KBM-7 (cell line): ENCODE data around the gene MYO1G.

Experiments used
- DNase-seq: peaks from one replicate; pipeline ENCODE4 v3.0.0-alpha.2; 2015
- in situ Hi-C: fragments of 300-500 bp; cut with MboI; formaldehyde crosslinking; loops from 2 replicates; pipeline ENCODE4 v1.14.3; 2020; ENCODE audit warnings: low sequenced_read_pairs, low pct_unique_long_range_greater_than_20kb, mixed read lengths

MYO1G gene

DNA sequence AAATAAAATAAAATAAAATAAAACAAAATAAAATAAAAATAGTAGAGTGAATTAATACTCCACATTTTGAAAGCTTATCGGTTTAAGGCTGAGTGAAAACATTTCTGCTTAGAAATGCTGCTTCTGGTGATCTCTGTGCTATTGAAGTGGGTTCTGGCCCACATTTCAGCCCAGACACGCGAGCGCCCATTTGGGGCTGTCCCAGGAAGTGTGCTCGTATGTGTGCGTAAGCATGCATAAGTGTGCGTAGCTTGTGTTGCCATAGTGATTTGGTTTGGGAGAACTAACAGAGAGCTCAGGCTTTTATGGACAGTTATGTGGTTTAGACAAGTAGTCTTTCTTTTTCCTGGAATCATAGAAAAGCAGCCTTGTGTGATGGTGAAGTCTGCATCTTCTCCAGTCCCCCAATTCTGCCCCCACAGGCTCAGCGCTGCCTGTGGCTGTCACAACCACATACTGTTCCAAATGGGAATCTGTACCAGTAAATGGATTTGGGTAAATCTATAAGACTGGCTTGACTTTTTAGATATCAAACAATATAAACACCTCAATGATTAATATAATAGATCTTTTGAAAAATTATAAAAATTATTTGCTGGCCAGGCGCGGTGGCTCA is 63.7 kb downstream of the MYO1G start:
- in situ Hi-C loops, result no loop called here
- peak; percentile 48 for DNase-seq

DNA sequence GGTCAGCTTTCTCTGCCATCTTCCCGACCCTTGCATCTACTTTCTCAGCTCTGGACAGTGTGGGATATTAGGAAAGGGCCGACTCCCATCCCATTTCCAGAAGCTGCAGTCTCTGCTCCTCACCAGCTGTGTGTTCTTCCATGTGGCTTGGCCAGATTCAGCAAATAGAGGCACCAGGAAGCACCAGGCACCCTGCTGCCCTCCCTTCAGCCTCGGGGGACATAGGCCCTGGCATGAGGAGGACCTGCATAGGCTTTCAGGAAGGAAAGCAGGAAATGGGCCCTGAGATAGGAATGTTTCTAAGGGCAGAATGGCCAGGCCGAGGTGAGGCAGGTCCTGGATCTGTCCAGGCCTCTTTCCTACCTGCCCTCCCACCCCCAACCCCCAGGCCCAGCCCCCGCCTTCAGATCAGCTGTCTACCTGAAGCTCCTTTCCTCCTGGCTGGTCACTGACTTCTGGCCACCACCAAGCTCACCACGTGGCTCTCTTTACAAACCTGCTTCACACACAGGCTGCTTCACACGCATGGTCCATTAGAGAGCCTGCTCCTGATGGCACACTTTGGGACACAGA is 66.0 kb downstream of the MYO1G start:
- no peak for DNase-seq
- in situ Hi-C loops, result no loop called here
